Muscle layer of colon (tissue), 2 donors: ENCODE data around the gene RGS8.

ENCODE experiments used
- H3K27ac ChIP-seq: one replicate; pipeline ENCODE4 v1.7.0; 2013; ENCODE audit warnings: low read depth, mild to moderate bottlenecking, low read length, moderate library complexity
- H3K27me3 ChIP-seq, 2 donors: one replicate each; pipeline ENCODE4 v1.7.0; 2013; ENCODE audit warnings: low read length in 2 of 2, mild to moderate bottlenecking in 2 of 2; ENCODE audit not compliant: insufficient read depth in 2 of 2, control insufficient read depth in 1 of 2
- H3K36me3 ChIP-seq: one replicate; pipeline ENCODE4 v1.7.0; 2013; ENCODE audit warnings: mild to moderate bottlenecking, low read length; ENCODE audit not compliant: insufficient read depth
- H3K4me1 ChIP-seq: one replicate; pipeline ENCODE4 v1.7.0; 2013; ENCODE audit warnings: mild to moderate bottlenecking, low read length; ENCODE audit not compliant: insufficient read depth
- H3K4me3 ChIP-seq, 2 donors: one replicate each; pipeline ENCODE4 v1.7.0; 2013; ENCODE audit warnings: low read length in 2 of 2, low read depth in 1 of 2, mild to moderate bottlenecking in 1 of 2, moderate library complexity in 1 of 2
- H3K9ac ChIP-seq: one replicate; pipeline ENCODE4 v1.7.0; 2013; ENCODE audit warnings: low read length
- H3K9me3 ChIP-seq: one replicate; pipeline ENCODE4 v1.7.0; 2013; ENCODE audit warnings: mild to moderate bottlenecking, low read length
- donor health status: abdominal sarcoma.
- donor health status: Adenocarcinoma of cecum.

RGS8 gene

DNA sequence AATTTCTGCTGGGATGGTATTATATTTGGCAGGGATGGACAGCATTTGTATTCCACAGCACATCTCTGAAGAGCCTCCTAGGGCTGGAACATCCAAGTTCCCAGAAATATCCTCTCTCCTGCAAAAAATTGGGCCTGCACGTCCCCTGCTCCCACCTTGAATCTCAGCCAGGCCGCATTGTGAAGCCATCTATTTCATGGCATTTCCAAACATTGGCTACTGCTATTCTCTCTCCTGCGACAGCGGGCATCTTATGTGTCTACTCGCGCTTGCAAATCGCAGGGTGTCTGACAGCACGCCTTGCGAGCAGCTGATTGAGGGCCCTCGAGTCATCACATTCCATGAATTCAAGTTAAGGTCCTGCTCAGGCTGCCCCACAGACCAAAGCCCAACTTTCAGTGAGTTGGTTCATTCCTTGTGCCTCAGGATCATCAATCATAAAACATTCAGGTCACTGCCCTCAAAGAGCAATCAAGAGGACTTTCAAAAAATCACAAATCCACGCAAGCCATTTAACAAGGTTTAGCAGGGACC lies 15.8 kb downstream of the RGS8 start:
- no peak overlapping the region for H3K4me3 ChIP-seq
- no peak overlapping the region for H3K9ac ChIP-seq
- no peaks in the 10 kb centered on the region for H3K36me3 ChIP-seq
- no peaks in the 10 kb centered on the region for H3K9me3 ChIP-seq
- H3K27me3 ChIP-seq: no peaks in the 10 kb centered on the region
- H3K4me1 ChIP-seq: no peaks in the 10 kb centered on the region
- H3K27ac ChIP-seq: no peak overlapping the region

DNA sequence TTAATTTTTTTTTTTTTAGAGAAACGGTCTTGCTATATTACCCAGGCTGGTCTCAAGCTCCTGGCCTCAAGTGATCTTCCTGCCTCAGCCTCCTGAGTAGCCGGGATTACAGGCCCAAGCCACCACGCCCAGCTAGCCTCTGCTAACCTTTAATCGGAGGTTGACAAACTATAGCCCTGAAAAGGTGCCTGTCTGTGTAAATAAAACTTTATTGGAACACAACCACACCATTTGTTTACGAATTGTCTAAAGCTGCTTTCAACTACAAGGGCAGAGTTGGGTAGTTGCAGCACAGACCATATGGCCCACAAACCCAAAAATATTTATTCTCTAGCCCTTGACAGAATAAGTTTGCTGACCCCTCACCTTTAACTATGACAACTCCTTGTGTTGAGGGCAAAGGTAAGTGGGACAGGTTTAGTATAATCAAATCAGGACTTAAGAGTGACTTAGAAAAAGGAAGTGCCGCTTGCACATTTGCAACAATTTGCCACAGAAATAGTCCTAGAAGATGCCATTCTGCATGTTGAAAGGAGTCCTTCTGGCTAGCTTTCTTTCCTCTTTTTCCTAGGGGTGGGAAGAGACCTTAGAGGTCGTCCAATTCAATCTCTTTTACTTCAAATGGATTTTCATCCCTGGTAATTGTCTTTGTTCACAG lies 16.4 kb downstream of the RGS8 start:
- Histone ChIP-seq H3K27ac (no peak overlapping the region), H3K4me3 (no peak overlapping the region), H3K9ac (no peak overlapping the region), H3K4me1 (no peaks in the 10 kb centered on the region), H3K9me3 (no peaks in the 10 kb centered on the region), H3K36me3 (no peaks in the 10 kb centered on the region), H3K27me3 (no peaks in the 10 kb centered on the region)

DNA sequence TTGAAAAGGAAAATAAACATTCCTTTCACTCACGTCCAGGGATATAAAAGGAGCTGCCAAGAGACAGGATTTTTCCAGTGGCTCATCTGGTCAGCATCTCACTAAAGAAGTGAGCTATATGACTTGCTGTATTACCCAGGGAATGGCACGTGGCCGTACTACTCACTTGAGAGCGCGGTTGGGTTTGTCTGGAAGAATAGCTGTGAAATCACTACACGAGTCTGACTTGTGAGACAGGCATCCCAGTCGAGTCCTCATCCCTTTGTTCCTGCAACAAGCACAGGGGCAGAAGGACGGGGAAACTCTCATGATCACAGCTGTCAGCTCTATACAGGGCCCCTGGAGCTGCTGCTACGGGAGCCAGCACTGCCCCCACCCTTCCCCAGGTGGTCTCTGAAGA lies 17.7 kb downstream of the RGS8 start:
- H3K27me3 ChIP-seq: no peaks in the 10 kb centered on the region
- H3K4me1 ChIP-seq: no peaks in the 10 kb centered on the region
- no peak overlapping the region for H3K9ac ChIP-seq
- H3K36me3 ChIP-seq: no peaks in the 10 kb centered on the region
- H3K27ac ChIP-seq: no peak overlapping the region
- no peak overlapping the region for H3K4me3 ChIP-seq
- H3K9me3 ChIP-seq: no peaks in the 10 kb centered on the region

DNA sequence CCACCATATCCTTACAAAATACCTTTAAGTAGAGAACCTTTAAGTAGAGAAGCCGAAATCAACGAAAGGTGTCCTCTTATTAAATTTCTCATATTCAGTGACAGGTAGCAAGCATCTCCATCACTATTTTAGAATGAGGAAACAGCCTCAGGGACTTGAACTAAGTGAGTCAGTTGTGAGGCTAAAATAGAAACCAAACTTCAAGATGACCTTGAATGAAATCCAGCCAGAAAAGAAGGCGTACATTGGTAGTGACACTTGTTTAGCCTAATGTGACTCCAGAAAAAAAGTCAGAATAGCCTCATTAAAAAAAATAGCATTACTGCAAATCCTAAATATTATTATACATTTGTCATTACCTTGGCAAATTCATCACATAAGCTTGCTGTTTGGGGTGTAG lies 20.1 kb downstream of the RGS8 start:
- Histone ChIP-seq H3K27ac (no peak overlapping the region), H3K4me3 (no peak overlapping the region), H3K9ac (no peak overlapping the region), H3K9me3 (no peaks in the 10 kb centered on the region), H3K36me3 (no peaks in the 10 kb centered on the region), H3K4me1 (no peaks in the 10 kb centered on the region), H3K27me3 (no peaks in the 10 kb centered on the region)

DNA sequence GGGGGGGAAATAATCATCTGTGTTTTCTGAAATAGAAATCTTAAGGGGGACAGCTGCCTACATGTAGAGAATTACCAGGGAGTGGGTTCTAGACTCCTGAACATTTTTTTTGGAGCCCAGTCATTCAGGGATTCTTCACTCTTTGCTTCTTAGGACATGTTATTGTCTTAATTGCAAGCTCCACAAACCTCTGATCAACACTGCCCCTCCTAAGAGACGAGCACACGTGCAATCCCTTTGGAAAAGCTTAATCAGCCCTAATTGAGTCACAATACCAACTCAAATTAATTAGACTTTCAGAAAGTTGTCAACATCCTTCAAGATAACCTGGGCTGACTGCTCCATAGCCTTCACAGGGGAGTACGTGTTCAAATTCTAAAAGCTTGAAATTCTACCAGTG lies 21.4 kb downstream of the RGS8 start:
- no peak overlapping the region for H3K4me3 ChIP-seq
- H3K27me3 ChIP-seq: no peaks in the 10 kb centered on the region
- H3K27ac ChIP-seq: no peak overlapping the region
- no peaks in the 10 kb centered on the region for H3K36me3 ChIP-seq
- no peaks in the 10 kb centered on the region for H3K4me1 ChIP-seq
- no peaks in the 10 kb centered on the region for H3K9me3 ChIP-seq
- H3K9ac ChIP-seq: no peak overlapping the region

DNA sequence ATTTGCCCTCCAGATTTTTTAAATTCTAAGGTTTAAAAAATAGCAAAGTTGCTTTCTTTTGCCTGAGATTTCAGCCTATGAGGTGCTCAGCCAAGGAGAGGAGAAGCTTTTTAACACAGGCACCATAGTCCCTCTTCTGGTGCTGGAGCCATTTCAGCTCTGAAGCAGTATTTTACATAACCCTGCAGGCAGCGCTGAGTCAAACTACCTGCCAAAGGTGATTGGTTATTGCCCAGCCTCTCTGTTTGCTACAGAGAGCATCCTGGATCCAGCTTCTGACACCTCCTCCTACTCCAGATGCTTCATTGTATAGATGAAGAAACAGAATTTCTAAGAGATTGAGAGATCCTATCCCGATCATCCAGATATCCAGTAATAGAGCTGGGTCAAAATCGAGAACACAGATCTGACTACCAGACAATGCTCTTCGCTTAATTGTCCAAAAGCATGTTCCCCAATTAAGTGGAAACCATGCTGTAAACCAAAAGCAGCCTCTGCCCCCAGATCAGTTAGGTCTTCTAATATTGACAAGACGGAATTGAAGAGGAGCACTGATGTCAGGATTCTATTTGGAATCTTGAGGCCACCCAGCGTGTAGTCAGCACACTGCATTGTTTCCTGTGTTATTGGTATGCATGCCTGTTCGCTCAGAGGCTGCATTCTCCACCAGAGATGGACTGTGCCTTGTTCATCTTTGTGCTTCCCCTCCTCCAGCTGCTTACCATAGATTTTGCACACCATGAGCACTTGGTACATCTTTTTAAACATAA lies 22.1 kb downstream of the RGS8 start:
- H3K4me3 ChIP-seq: no peak overlapping the region
- H3K27me3 ChIP-seq: no peaks in the 10 kb centered on the region
- no peaks in the 10 kb centered on the region for H3K36me3 ChIP-seq
- no peaks in the 10 kb centered on the region for H3K4me1 ChIP-seq
- H3K27ac ChIP-seq: no peak overlapping the region
- H3K9me3 ChIP-seq: no peaks in the 10 kb centered on the region
- no peak overlapping the region for H3K9ac ChIP-seq

DNA sequence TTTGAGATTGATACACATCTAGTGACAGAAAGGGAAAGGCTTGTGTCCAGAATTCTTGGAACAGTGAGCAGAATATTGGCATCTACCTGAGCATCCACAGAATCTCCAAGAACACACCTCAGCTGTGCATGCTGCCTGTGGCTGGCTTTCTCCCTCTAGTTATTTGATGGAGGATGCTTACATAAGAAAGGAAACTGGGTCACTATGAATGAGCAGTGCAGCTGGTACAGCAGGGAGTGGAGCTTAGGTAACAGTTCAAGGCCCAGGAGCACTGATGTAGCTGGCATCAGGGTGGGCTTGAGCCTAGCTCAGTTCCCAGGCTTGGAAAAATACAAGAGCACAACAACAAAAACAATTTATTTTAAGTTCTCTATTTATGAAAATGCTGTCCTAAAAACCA lies 26.3 kb downstream of the RGS8 start:
- Histone ChIP-seq H3K4me3 (no peak overlapping the region), H3K4me1 (no peaks in the 10 kb centered on the region), H3K27ac (no peak overlapping the region), H3K9ac (no peak overlapping the region), H3K27me3 (no peaks in the 10 kb centered on the region), H3K9me3 (no peaks in the 10 kb centered on the region), H3K36me3 (no peaks in the 10 kb centered on the region)

DNA sequence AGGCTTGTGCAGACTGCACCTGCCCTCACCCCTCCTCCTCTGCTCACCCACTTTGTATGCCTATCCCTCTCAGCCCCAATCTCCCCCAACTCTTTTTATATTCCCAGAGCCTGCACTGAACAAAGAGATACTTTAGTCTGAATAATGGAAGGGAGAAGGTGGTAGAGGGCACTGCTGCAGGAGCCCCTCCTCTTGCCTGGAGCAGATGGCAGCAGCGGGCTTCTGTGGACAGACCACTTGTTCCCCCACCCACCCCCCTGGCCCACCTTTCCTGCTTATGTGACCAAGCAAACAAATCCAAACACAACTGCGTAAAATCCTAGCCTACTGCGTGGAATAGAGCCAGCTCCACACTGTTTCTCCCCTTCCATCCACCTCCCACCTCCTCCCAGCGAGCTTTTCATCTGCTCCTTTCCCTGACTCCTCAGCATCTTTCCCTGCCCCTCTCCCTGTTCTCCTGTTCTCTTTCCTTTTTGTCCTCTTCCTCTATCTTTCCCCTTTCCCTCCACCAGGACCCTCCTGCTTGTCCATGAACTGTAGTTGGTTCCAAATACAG lies 27.5 kb downstream of the RGS8 start:
- no peaks in the 10 kb centered on the region for H3K36me3 ChIP-seq
- no peak overlapping the region for H3K4me3 ChIP-seq
- no peaks in the 10 kb centered on the region for H3K4me1 ChIP-seq
- no peaks in the 10 kb centered on the region for H3K9me3 ChIP-seq
- H3K27me3 ChIP-seq: no peaks in the 10 kb centered on the region
- no peak overlapping the region for H3K9ac ChIP-seq
- H3K27ac ChIP-seq: no peak overlapping the region

DNA sequence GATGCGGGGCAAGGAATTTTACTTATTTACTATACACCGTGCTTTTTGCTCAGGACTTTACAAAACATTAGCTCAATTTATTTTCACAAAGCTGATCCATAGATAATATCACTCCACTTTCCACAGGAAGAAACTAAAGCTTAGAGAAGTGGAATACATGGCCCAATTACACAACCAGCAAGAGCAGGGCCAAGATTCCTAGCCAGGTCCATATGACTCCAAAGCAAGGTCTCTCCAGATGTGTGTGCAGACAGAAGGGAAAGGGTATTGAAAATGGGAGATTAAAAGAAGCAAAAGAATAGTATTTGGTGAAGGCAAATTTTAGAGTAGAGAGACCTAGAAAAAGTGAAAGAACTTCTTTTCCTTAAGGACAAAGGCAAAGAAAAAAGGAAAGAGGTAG lies 30.4 kb downstream of the RGS8 start:
- H3K36me3 ChIP-seq: no peaks in the 10 kb centered on the region
- H3K27ac ChIP-seq: no peak overlapping the region
- no peaks in the 10 kb centered on the region for H3K4me1 ChIP-seq
- no peaks in the 10 kb centered on the region for H3K27me3 ChIP-seq
- no peak overlapping the region for H3K4me3 ChIP-seq
- H3K9me3 ChIP-seq: no peaks in the 10 kb centered on the region
- H3K9ac ChIP-seq: no peak overlapping the region

DNA sequence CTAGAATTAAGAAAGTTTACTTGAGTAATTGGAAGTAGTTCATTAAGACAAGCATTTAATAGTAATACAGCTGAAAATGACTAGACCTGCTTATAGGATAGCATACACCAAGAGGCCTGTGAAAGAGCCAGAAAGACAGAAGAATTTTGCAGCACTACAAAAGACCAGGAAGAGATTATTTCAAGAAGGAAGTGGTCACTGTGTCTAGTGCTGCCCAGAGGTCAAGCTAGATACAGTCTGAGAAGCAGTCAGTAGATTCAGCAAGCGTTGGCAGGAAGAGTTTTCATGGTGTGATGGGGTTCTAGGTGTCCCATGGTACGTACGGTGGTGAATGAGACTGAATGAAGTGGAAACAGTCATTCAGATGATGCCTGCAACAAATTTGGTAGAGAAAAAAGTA lies 31.5 kb downstream of the RGS8 start:
- H3K9ac ChIP-seq: no peak overlapping the region
- no peak overlapping the region for H3K27ac ChIP-seq
- no peaks in the 10 kb centered on the region for H3K27me3 ChIP-seq
- H3K36me3 ChIP-seq: no peaks in the 10 kb centered on the region
- H3K4me1 ChIP-seq: no peaks in the 10 kb centered on the region
- H3K9me3 ChIP-seq: no peaks in the 10 kb centered on the region
- H3K4me3 ChIP-seq: no peak overlapping the region

DNA sequence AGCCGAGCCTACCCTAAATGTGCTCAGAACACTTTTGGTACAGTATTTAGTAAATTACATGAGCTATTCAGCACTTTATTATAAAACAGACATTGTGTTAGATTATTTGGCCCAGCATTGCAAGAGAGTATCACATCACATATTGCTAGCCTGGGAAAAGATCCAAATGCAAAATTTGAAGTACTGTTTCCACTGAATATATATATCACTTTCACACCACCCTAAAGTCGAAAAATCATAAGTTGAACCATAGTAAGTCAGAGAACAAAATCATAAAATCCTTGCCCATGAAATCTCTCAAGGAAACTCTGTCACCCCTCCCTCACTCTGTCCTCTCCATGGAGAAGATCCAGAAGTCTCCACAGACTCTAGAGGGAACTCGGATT lies 33.1 kb downstream of the RGS8 start:
- H3K9ac ChIP-seq: no peak overlapping the region
- H3K36me3 ChIP-seq: no peaks in the 10 kb centered on the region
- H3K27me3 ChIP-seq: no peaks in the 10 kb centered on the region
- H3K27ac ChIP-seq: no peak overlapping the region
- no peaks in the 10 kb centered on the region for H3K9me3 ChIP-seq
- no peak overlapping the region for H3K4me3 ChIP-seq
- H3K4me1 ChIP-seq: no peaks in the 10 kb centered on the region
